Endothelial cell of umbilical vein (primary cell): ENCODE data around the gene MED25. TPM values are rescaled to one million over a fixed set of nuclear protein-coding genes. Genes with fewer than 3 reads are reported as not detected.

ENCODE experiments used
- BruUV-seq: library from RNA; stranded (reverse); fragments of 400-500 nt; replicated peaks from 2 replicates; lab custom pipeline; 2021; lab: Mats Ljungman, UMichigan
- CTCF ChIA-PET: fragments of 300-600, 350-600 bp; sonication (Branson Sonifier 250); formaldehyde crosslinking; loops from one replicate; lab custom pipeline; 2021; ENCODE audit warnings: antibody characterized with exemption, inconsistent platforms; lab: Charles Lee
- POLR2A ChIA-PET: fragments of 300-600, 350-600 bp; sonication (Branson Sonifier 250); formaldehyde crosslinking; loops from one replicate; lab custom pipeline; 2021; ENCODE audit warnings: antibody characterized with exemption, inconsistent platforms; lab: Charles Lee
- DNase-seq: peaks from one replicate; pipeline ENCODE4 v3.0.0-alpha.2; 2011; ENCODE audit warnings: low read depth, low spot score
- FAIRE-seq: peaks from 2 replicates; lab custom pipeline; 2011; peaks lifted over from hg19 to GRCh38; lab: Jason Lieb, UNC
- H2AFZ ChIP-seq: 2 replicates; pipeline ENCODE4 v1.6.0; 2012; ENCODE audit warnings: low read depth, low read length, control low read depth, inconsistent platforms
- H3K27ac ChIP-seq: 2 replicates; pipeline ENCODE4 v1.5.1; 2011; ENCODE audit warnings: low read depth, mild to moderate bottlenecking, control low read depth, low read length, moderate library complexity; ENCODE audit not compliant: insufficient read depth
- H3K27me3 ChIP-seq, 2 experiments: 2 replicates each; pipeline versions ENCODE4 v1.6.0 to v1.6.1; 2011; ENCODE audit warnings: low read length in 2 of 2, mixed read lengths in 1 of 2; ENCODE audit not compliant: control insufficient read depth in 2 of 2, insufficient read depth in 2 of 2
- H3K36me3 ChIP-seq, 2 experiments: 2 replicates in 1 of 2; 3 replicates in 1 of 2; pipeline ENCODE4 v1.5.1; 2011; ENCODE audit warnings: low read length in 2 of 2, mild to moderate bottlenecking in 1 of 2, moderate library complexity in 1 of 2; ENCODE audit not compliant: control insufficient read depth in 2 of 2, insufficient read depth in 2 of 2; ENCODE audit errors: extremely low read depth in 1 of 2
- H3K4me1 ChIP-seq: 3 replicates; pipeline ENCODE4 v1.5.1; 2011; ENCODE audit warnings: mild to moderate bottlenecking, low read length; ENCODE audit not compliant: control insufficient read depth, insufficient read depth; ENCODE audit errors: extremely low read depth
- H3K4me2 ChIP-seq: 2 replicates; pipeline ENCODE4 v1.6.1; 2011; ENCODE audit warnings: low read length, control low read depth, mixed read lengths; ENCODE audit not compliant: insufficient read depth
- H3K4me3 ChIP-seq, 3 experiments: fragments of 200-600 bp in 1 of 3; sonication (generic), shearing (Covaris generic) in 1 of 3; replicated peaks in 1 of 3; 2 replicates each; pipeline ENCODE4 v1.5.1; 2011 to 2016; ENCODE audit warnings: control low read depth in 3 of 3, low read length in 3 of 3, mild to moderate bottlenecking in 2 of 3, inconsistent platforms in 1 of 3, low read depth in 1 of 3, moderate library complexity in 1 of 3; ENCODE audit not compliant: insufficient read depth in 1 of 3
- H3K79me2 ChIP-seq: 2 replicates; pipeline ENCODE4 v1.6.0; 2012; ENCODE audit warnings: low read length, inconsistent platforms; ENCODE audit not compliant: control insufficient read depth, insufficient read depth
- H3K9ac ChIP-seq: replicated peaks from 2 replicates; pipeline ENCODE3; 2011; ENCODE audit warnings: low read length, control low read depth; ENCODE audit not compliant: insufficient read depth; ENCODE audit errors: extremely low read depth
- H3K9me1 ChIP-seq: replicated peaks from 3 replicates; pipeline ENCODE4 v1.6.0; 2011; ENCODE audit warnings: mild to moderate bottlenecking, low read length; ENCODE audit not compliant: control insufficient read depth, insufficient read depth; ENCODE audit errors: extremely low read depth
- H3K9me3 ChIP-seq: replicated peaks from 2 replicates; pipeline ENCODE4 v1.5.1; 2012; ENCODE audit warnings: low read length, inconsistent platforms; ENCODE audit not compliant: control insufficient read depth, insufficient read depth
- H4K20me1 ChIP-seq: replicated peaks from 2 replicates; pipeline ENCODE3; 2011; ENCODE audit warnings: mild to moderate bottlenecking, low read length; ENCODE audit not compliant: control insufficient read depth, insufficient read depth; ENCODE audit errors: extremely low read depth
- EZH2 ChIP-seq: IDR thresholded peaks from 2 replicates; pipeline ENCODE4 v1.6.1; 2012; ENCODE audit warnings: borderline replicate concordance, low read depth, mild to moderate bottlenecking, moderate library complexity, low read length, inconsistent platforms; ENCODE audit not compliant: severe bottlenecking
- FOS ChIP-seq: IDR thresholded peaks from 2 replicates; pipeline ENCODE4 v1.6.1; 2011; ENCODE audit warnings: mild to moderate bottlenecking, low read length, moderate library complexity, borderline replicate concordance; ENCODE audit not compliant: insufficient read depth
- GATA2 ChIP-seq: IDR thresholded peaks from 2 replicates; pipeline ENCODE4 v1.7.0; 2011; ENCODE audit warnings: low read depth, mild to moderate bottlenecking, moderate library complexity, mixed read lengths, low read length; ENCODE audit not compliant: insufficient read length, insufficient read depth
- JUN ChIP-seq: IDR thresholded peaks from 2 replicates; pipeline ENCODE4 v1.6.1; 2011; ENCODE audit warnings: borderline replicate concordance, low read depth; ENCODE audit not compliant: insufficient read length, insufficient read depth
- MAX ChIP-seq: IDR thresholded peaks from 2 replicates; pipeline ENCODE4 v1.6.1; 2011; ENCODE audit not compliant: insufficient read depth, insufficient read length
- MYC ChIP-seq: IDR thresholded peaks from one replicate; pipeline ENCODE4 v1.6.1; 2011; ENCODE audit warnings: mild to moderate bottlenecking, low read depth, low read length
- POLR2A ChIP-seq: IDR thresholded peaks from 2 replicates; pipeline ENCODE4 v1.6.1; 2012; ENCODE audit warnings: low read depth, mild to moderate bottlenecking, control low read depth, low read length
- POLR2AphosphoS5 ChIP-seq: IDR thresholded peaks from 2 replicates; pipeline ENCODE4 v1.6.1; 2012; ENCODE audit warnings: low read depth, mild to moderate bottlenecking, control low read depth, low read length, moderate library complexity; ENCODE audit not compliant: insufficient read depth
- dilution Hi-C: fragments of 300-500 bp; cut with MboI; formaldehyde crosslinking; loops from one replicate; pipeline ENCODE4 v1.15.0; 2019; ENCODE audit warnings: low sequenced_read_pairs; ENCODE audit not compliant: extremely low pct_ligation_motif_present
- intact Hi-C: fragments of 100-400 bp; cut with micrococcal nuclease; formaldehyde crosslinking; loops from one replicate; pipeline ENCODE4 v1.10.0; 2022
- polyA plus RNA-seq, 4 experiments: library from polyadenylated mRNA; depleted of rRNA in 3 of 4; stranded (reverse) in 3 of 4; unstranded in 1 of 4; fragments of >200 nt; gene quantifications; 2 replicates each; pipeline versions ENCODE4 v1.2.1 to v1.2.3, GENCODE V29; 2011 to 2012; ENCODE audit warnings: missing spikeins in 1 of 4
- total RNA-seq: library from RNA; stranded (reverse); gene quantifications from 2 replicates; pipeline ENCODE4 v1.2.3, GENCODE V29; 2021
- TF ChIP-seq, protein P1 (sequence below), 2 donors: IDR thresholded peaks; 1 replicate in 1 of 2; 2 replicates in 1 of 2; pipeline ENCODE4 v1.5.1; 2011; ENCODE audit warnings: low read length in 2 of 2, mild to moderate bottlenecking in 2 of 2, moderate library complexity in 2 of 2, control low read depth in 1 of 2, inconsistent platforms in 1 of 2, low read depth in 1 of 2; ENCODE audit not compliant: insufficient read depth in 1 of 2; ENCODE audit errors: extremely low read depth in 1 of 2

MED25 gene
- total and polyA plus RNA-seq, 2 donors (not counting 3 experiments of a cell fraction or from before 2014, with no cell fraction given), result 31.7 to 62.9 TPM

GRCh38 chr19:49837425-49837824 lies 19.3 kb downstream of the MED25 start:
- Histone ChIP-seq H3K9me3 (no peaks in the 10 kb centered on the region), H3K4me1 (peaks cover 5% of the 10 kb centered on the region), H3K27ac (no peak overlapping the region), H3K4me3 (no peak overlapping the region), H3K27me3 (no peaks in the 10 kb centered on the region), H4K20me1 (no peaks in the 10 kb centered on the region), H3K9ac (no peak overlapping the region), H3K36me3 (peaks cover 6 to 46% of the 10 kb centered on the region in 2 experiments), H2AFZ (no peak overlapping the region), H3K9me1 (no peaks in the 10 kb centered on the region), H3K4me2 (no peak overlapping the region), H3K79me2 (no peaks in the 10 kb centered on the region)
- CTCF ChIA-PET, result no interaction called here
- BruUV-seq, result no TSS peak
- TF ChIP-seq MYC (no peak), FOS (no peak), POLR2A (no peak), POLR2AphosphoS5 (no peak), GATA2 (no peak), EZH2 (no peak), JUN (no peak), MAX (no peak)
- TF ChIP-seq, protein P1, sequence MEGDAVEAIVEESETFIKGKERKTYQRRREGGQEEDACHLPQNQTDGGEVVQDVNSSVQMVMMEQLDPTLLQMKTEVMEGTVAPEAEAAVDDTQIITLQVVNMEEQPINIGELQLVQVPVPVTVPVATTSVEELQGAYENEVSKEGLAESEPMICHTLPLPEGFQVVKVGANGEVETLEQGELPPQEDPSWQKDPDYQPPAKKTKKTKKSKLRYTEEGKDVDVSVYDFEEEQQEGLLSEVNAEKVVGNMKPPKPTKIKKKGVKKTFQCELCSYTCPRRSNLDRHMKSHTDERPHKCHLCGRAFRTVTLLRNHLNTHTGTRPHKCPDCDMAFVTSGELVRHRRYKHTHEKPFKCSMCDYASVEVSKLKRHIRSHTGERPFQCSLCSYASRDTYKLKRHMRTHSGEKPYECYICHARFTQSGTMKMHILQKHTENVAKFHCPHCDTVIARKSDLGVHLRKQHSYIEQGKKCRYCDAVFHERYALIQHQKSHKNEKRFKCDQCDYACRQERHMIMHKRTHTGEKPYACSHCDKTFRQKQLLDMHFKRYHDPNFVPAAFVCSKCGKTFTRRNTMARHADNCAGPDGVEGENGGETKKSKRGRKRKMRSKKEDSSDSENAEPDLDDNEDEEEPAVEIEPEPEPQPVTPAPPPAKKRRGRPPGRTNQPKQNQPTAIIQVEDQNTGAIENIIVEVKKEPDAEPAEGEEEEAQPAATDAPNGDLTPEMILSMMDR (IDR thresholded peaks at IDR 0.05; ENCODE audit: extremely low read depth in 1 of 2, insufficient read depth in 1 of 2, low read depth in 1 of 2, low read length in 2 of 2), result no peak
- POLR2A ChIA-PET, result no interaction called here
- intact Hi-C loops (no loop called here), dilution Hi-C loops (no loop called here)
- FAIRE-seq (no peak), DNase-seq (no peak)
